Smooth muscle cell (in vitro differentiated cells): Measurements from ENCODE around the gene ECI1. TPM values are rescaled to one million over a fixed set of nuclear protein-coding genes. Genes with fewer than 3 reads are reported as not detected.

Experiments used
- DNase-seq: peaks from one replicate; lab custom pipeline; 2025; ENCODE audit not compliant: unreplicated experiment; lab: John Stamatoyannopoulos, UW
- H2AFZ ChIP-seq: fragments of 200-600 bp; sonication (generic); 2 replicates; pipeline ENCODE4 v1.6.0; 2016; ENCODE audit warnings: antibody characterized with exemption, low read depth, mild to moderate bottlenecking
- H3F3A ChIP-seq: fragments of 200-600 bp; sonication (generic); 2 replicates; pipeline ENCODE4 v1.6.0; 2017; ENCODE audit warnings: antibody characterized with exemption, low read depth
- H3K27ac ChIP-seq: fragments of 200-600 bp; sonication (generic); 2 replicates; pipeline ENCODE4 v1.5.1; 2016; ENCODE audit warnings: low read depth, mild to moderate bottlenecking
- H3K27me3 ChIP-seq: fragments of 200-600 bp; sonication (generic); 2 replicates; pipeline ENCODE4 v1.6.1; 2016; ENCODE audit warnings: low read depth, mild to moderate bottlenecking
- H3K36me3 ChIP-seq: fragments of 200-600 bp; sonication (generic); 2 replicates; pipeline ENCODE4 v1.5.1; 2016; ENCODE audit warnings: low read depth
- H3K4me1 ChIP-seq: fragments of 200-600 bp; sonication (generic); 2 replicates; pipeline ENCODE4 v1.5.1; 2016; ENCODE audit warnings: low read depth
- H3K4me2 ChIP-seq: fragments of 200-600 bp; sonication (generic); 2 replicates; pipeline ENCODE4 v1.6.0; 2016; ENCODE audit warnings: mild to moderate bottlenecking
- H3K4me3 ChIP-seq: fragments of 200-600 bp; sonication (generic); 2 replicates; pipeline ENCODE4 v1.5.1; 2016; ENCODE audit warnings: mild to moderate bottlenecking
- H3K79me2 ChIP-seq: fragments of 200-600 bp; sonication (generic); 2 replicates; pipeline ENCODE4 v1.6.0; 2016; ENCODE audit warnings: low read depth, mild to moderate bottlenecking
- H3K9ac ChIP-seq: fragments of 200-600 bp; sonication (generic); 2 replicates; pipeline ENCODE4 v1.6.0; 2016; ENCODE audit warnings: low read depth
- H3K9me3 ChIP-seq: fragments of 200-600 bp; sonication (generic); replicated peaks from 2 replicates; pipeline ENCODE4 v1.5.1; 2016; ENCODE audit warnings: low read depth
- H4K20me1 ChIP-seq: fragments of 200-600 bp; sonication (generic); 2 replicates; pipeline ENCODE4 v1.6.0; 2016; ENCODE audit warnings: low read depth
- CTCF ChIP-seq: fragments of 200-600 bp; sonication (generic); IDR thresholded peaks from 2 replicates; pipeline ENCODE4 v1.5.1; 2017; ENCODE audit warnings: borderline replicate concordance, mild to moderate bottlenecking, antibody characterized with exemption; ENCODE audit not compliant: insufficient read depth, poor library complexity, severe bottlenecking
- WGBS: methylation state at CpG from one replicate; pipeline ENCODE4 v1.1.7; 2016; ENCODE audit warnings: low lambda C conversion rate; 5-methylcytosine and 5-hydroxymethylcytosine counted together
- polyA plus RNA-seq: library from polyadenylated mRNA; unstranded; fragments of >200 nt; fragmentation: Nextera tagmentation; extraction: Ambion mirVana; gene quantifications from 2 replicates; pipeline ENCODE4 v1.2.1, GENCODE V29; 2016
- total RNA-seq: library from RNA; depleted of rRNA; stranded (reverse); fragments of >200 nt; gene quantifications from 2 replicates; pipeline ENCODE4 v1.2.3, GENCODE V29; 2014

The ECI1 gene
- total and polyA plus RNA-seq, 2 experiments from 2014 or later, result 45.7 to 86.9 TPM

GRCh38 chr16:2194852-2195321, 56.5 kb downstream of the ECI1 start:
- H3K79me2 ChIP-seq, result no peaks in the 10 kb centered on the region
- TF ChIP-seq CTCF, result peak; percentile 34

GRCh38 chr16:2194166-2194834, 57.1 kb downstream of the ECI1 start:
- TF ChIP-seq CTCF, result no peak
- no peak for DNase-seq

More at GRCh38 chr16:2194852-2195321, 56.5 kb downstream of the ECI1 start:
- Histone ChIP-seq H2AFZ (no peak overlapping the region), H3K4me2 (peak overlapping the region; percentile 88), H3K4me1 (no peaks in the 10 kb centered on the region), H3K27me3 (peaks cover 43% of the 10 kb centered on the region), H3F3A (no peaks in the 10 kb centered on the region), H3K27ac (no peak overlapping the region), H3K36me3 (no peaks in the 10 kb centered on the region), H3K9me3 (no peaks in the 10 kb centered on the region), H4K20me1 (no peaks in the 10 kb centered on the region), H3K4me3 (peak overlapping the region; percentile 46), H3K9ac (no peak overlapping the region)
- DNase-seq, result no peak
- 22% methylated on average over 10 of the region's 10 CpGs for WGBS

GRCh38 chr16:2191446-2191706, 60.0 kb downstream of the ECI1 start:
- H3K9me3 ChIP-seq, result no peaks in the 10 kb centered on the region
- no peaks in the 10 kb centered on the region for H3K79me2 ChIP-seq
- no peak overlapping the region for H3K27ac ChIP-seq
- H2AFZ ChIP-seq, result no peak overlapping the region
- DNase-seq, result no peak
- H3K9ac ChIP-seq, result no peak overlapping the region
- H4K20me1 ChIP-seq, result no peaks in the 10 kb centered on the region
- H3K4me1 ChIP-seq, result no peaks in the 10 kb centered on the region
- H3K36me3 ChIP-seq, result no peaks in the 10 kb centered on the region
- no peak for TF ChIP-seq CTCF
- WGBS, result 91% methylated on average over 11 of the region's 11 CpGs
- no peaks in the 10 kb centered on the region for H3F3A ChIP-seq
- H3K27me3 ChIP-seq, result peaks cover 16% of the 10 kb centered on the region
- no peak overlapping the region for H3K4me2 ChIP-seq
- H3K4me3 ChIP-seq, result no peak overlapping the region

More at GRCh38 chr16:2194166-2194834, 57.1 kb downstream of the ECI1 start:
- Histone ChIP-seq H3K4me2 (no peak overlapping the region), H3K4me1 (no peaks in the 10 kb centered on the region), H3K9me3 (no peaks in the 10 kb centered on the region), H3K9ac (no peak overlapping the region), H3K36me3 (no peaks in the 10 kb centered on the region), H3F3A (no peaks in the 10 kb centered on the region), H3K79me2 (no peaks in the 10 kb centered on the region), H3K4me3 (no peak overlapping the region), H4K20me1 (no peaks in the 10 kb centered on the region), H2AFZ (no peak overlapping the region), H3K27ac (no peak overlapping the region), H3K27me3 (peaks cover 43% of the 10 kb centered on the region)
- 78% methylated on average over 16 of the region's 16 CpGs for WGBS

GRCh38 chr16:2190659-2191445, 60.5 kb downstream of the ECI1 start:
- no peaks in the 10 kb centered on the region for H3K79me2 ChIP-seq
- H3K9ac ChIP-seq, result no peak overlapping the region
- WGBS, result 89% methylated on average over 22 of the region's 25 CpGs

More at GRCh38 chr16:2190659-2191445, 60.5 kb downstream of the ECI1 start:
- H3K4me2 ChIP-seq, result no peak overlapping the region
- no peaks in the 10 kb centered on the region for H4K20me1 ChIP-seq
- H3K9me3 ChIP-seq, result no peaks in the 10 kb centered on the region
- H3K27me3 ChIP-seq, result peaks cover 13% of the 10 kb centered on the region
- no peaks in the 10 kb centered on the region for H3F3A ChIP-seq
- no peak for DNase-seq
- no peaks in the 10 kb centered on the region for H3K4me1 ChIP-seq
- H3K36me3 ChIP-seq, result no peaks in the 10 kb centered on the region
- no peak overlapping the region for H3K27ac ChIP-seq
- no peak overlapping the region for H2AFZ ChIP-seq
- H3K4me3 ChIP-seq, result no peak overlapping the region
- TF ChIP-seq CTCF, result no peak
